ENCODE results near the gene UNC45A.
"Not testable (repeated sequence)": the region's sequence is repeated elsewhere in the genome, so short reads cannot be mapped to it uniquely, and the experiment has no call there.

Gene UNC45A

GRCh38 chr15:90915808-90916440, 19.2 kb upstream of the UNC45A start:
- TF ChIP-seq CTCF (IDR thresholded peaks at IDR 0.05; ENCODE audit: low read depth, low read length): no peak
- no peak for DNase-seq (ENCODE audit: extremely low read depth, low read depth)

- no peak for TF ChIP-seq CTCF (IDR thresholded peaks at IDR 0.05; ENCODE audit: low read depth, low read length)
- DNase-seq (ENCODE audit: extremely low read depth, low read depth): no peak
These were observed 18.6 kb upstream of the UNC45A start for GRCh38 chr15:90916461-90916860.

GRCh38 chr15:90917569-90917968, 17.5 kb upstream of the UNC45A start:
- no peak for TF ChIP-seq CTCF (IDR thresholded peaks at IDR 0.05; ENCODE audit: low read depth, low read length)
- no peak for DNase-seq (ENCODE audit: extremely low read depth, low read depth)

GRCh38 chr15:90918034-90918788, 16.9 kb upstream of the UNC45A start:
- no peak for DNase-seq (ENCODE audit: extremely low read depth, low read depth)
- no peak for TF ChIP-seq CTCF (IDR thresholded peaks at IDR 0.05; ENCODE audit: low read depth, low read length)

- DNase-seq (ENCODE audit: extremely low read depth, low read depth): no peak
These were observed 16.2 kb upstream of the UNC45A start for GRCh38 chr15:90918835-90919234.

GRCh38 chr15:90921887-90922286, 13.2 kb upstream of the UNC45A start:
- TF ChIP-seq CTCF (IDR thresholded peaks at IDR 0.05; ENCODE audit: low read depth, low read length): no peak
- DNase-seq (ENCODE audit: extremely low read depth, low read depth): no peak

More at GRCh38 chr15:90918835-90919234, 16.2 kb upstream of the UNC45A start:
- TF ChIP-seq CTCF (IDR thresholded peaks at IDR 0.05; ENCODE audit: low read depth, low read length): no peak

- not testable (repeated sequence) for DNase-seq (ENCODE audit: extremely low read depth, low read depth)
These were observed 12.3 kb upstream of the UNC45A start for GRCh38 chr15:90922712-90923322.
